ENCODE data around the gene VIPR2.

DNA sequence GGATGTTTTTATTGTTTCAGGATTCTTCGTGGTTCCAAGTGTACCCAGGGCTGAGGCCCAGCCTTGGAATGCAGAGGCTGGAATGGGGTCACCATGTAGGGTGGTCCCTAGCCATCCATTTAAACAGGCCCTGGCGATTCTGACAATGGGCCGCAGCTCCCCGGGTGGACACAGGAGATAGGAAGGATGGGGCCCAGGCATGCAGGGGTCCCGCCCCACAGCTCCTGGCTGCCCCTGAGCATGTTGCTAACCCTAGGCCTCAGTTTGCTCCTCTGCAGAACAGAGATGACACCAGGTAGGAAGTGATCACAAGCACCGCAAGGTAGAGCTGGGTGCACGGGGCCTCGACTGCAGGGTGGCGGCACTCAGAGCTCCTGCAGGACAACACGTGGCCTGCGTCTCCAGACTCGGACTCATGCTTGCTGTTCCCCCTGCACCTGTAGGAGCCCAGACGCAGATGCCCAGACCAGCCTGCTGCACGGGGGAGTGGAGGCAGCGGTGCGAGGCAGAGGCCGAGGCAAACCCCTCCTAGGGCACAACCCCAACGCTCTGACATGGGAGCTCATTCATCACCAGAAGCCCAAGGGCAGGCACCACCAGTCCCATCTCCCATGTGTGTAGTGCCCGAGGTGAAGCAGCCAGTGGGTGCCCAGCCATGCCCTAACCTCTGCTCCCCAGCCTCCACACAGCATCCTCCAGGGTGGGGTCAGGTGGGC lies 25.5 kb downstream of the VIPR2 start:
- TF ChIP-seq POLR2A (IDR thresholded peaks at IDR 0.05) (no peak), POLR2AphosphoS5 (IDR thresholded peaks at IDR 0.05) (no peak)
- TF ChIP-seq, protein P1, sequence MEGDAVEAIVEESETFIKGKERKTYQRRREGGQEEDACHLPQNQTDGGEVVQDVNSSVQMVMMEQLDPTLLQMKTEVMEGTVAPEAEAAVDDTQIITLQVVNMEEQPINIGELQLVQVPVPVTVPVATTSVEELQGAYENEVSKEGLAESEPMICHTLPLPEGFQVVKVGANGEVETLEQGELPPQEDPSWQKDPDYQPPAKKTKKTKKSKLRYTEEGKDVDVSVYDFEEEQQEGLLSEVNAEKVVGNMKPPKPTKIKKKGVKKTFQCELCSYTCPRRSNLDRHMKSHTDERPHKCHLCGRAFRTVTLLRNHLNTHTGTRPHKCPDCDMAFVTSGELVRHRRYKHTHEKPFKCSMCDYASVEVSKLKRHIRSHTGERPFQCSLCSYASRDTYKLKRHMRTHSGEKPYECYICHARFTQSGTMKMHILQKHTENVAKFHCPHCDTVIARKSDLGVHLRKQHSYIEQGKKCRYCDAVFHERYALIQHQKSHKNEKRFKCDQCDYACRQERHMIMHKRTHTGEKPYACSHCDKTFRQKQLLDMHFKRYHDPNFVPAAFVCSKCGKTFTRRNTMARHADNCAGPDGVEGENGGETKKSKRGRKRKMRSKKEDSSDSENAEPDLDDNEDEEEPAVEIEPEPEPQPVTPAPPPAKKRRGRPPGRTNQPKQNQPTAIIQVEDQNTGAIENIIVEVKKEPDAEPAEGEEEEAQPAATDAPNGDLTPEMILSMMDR (IDR thresholded peaks at IDR 0.05), result no peak
